IPS-20b (cell line): ENCODE data around the gene MYH14.
"Not testable (repeated sequence)": the region's sequence is repeated elsewhere in the genome, so short reads cannot be mapped to it uniquely, and the experiment has no call there.

Experiments used
- H3K27ac ChIP-seq: one replicate; pipeline ENCODE4 v1.5.1; 2013; ENCODE audit warnings: low read length
- H3K27me3 ChIP-seq: 2 replicates; pipeline ENCODE4 v1.6.1; 2013; ENCODE audit warnings: mild to moderate bottlenecking, low read length, inconsistent platforms; ENCODE audit not compliant: insufficient read depth
- H3K36me3 ChIP-seq: 2 replicates; pipeline ENCODE4 v1.6.1; 2013; ENCODE audit warnings: low read depth, mild to moderate bottlenecking, inconsistent platforms, low read length, moderate library complexity; ENCODE audit not compliant: insufficient read depth
- H3K4me1 ChIP-seq: 2 replicates; pipeline ENCODE4 v1.6.1; 2013; ENCODE audit warnings: mild to moderate bottlenecking, control low read depth, inconsistent platforms, low read length, moderate library complexity; ENCODE audit not compliant: insufficient read depth
- H3K4me3 ChIP-seq: 2 replicates; pipeline ENCODE4 v1.5.1; 2013; ENCODE audit warnings: mild to moderate bottlenecking, low read length, inconsistent platforms
- H3K9ac ChIP-seq: 2 replicates; pipeline ENCODE4 v1.6.1; 2013; ENCODE audit warnings: low read depth, mild to moderate bottlenecking, inconsistent platforms, low read length, moderate library complexity
- H3K9me3 ChIP-seq: 2 replicates; pipeline ENCODE4 v1.6.1; 2013; ENCODE audit warnings: mild to moderate bottlenecking, low read depth, low read length, inconsistent platforms; ENCODE audit not compliant: insufficient read depth

Gene MYH14

DNA sequence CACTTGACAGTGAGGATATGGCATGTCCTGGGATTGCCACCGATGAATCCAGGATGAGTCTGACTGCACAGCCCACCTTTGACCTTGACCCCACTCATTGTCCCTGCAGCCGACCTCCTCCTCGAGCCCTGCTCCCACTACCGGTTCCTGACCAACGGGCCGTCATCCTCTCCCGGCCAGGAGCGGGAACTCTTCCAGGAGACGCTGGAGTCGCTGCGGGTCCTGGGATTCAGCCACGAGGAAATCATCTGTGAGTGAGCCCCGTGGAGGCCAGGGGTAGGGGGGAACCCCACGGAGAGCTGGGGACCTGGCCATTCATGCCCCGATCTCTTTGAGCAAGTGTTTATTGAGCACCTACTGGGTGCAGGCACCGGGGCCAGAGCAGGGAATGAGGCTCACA, 28.4 kb downstream of the MYH14 start:
- Histone ChIP-seq H3K27me3 (no peaks in the 10 kb centered on the region; the same call in 1 of the 2 replicates), H3K36me3 (no peaks in the 10 kb centered on the region), H3K4me1 (no peaks in the 10 kb centered on the region), H3K27ac (no peak overlapping the region), H3K4me3 (no peak overlapping the region), H3K9me3 (peaks cover 66% of the 10 kb centered on the region), H3K9ac (no peak overlapping the region)

DNA sequence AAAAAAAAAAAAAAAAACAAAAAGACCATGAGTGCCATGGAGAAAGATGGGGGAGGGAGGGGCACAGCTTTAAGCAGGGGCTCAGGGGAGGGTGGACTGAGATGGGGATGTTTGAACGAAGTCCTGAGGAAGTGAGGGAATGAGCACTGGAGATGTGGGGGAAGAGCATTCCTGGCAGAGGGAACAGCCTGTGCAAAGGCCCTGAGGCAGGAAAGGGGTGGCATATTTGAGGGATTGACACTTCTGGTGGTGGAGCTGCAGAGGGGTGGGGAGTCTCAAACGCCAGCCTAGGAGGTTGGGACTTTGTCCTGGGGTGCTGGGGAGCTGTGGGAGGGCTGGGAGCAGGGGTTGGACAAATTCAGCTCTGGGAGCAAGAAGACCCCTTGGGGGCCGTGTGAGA, 29.2 kb downstream of the MYH14 start:
- Histone ChIP-seq H3K9ac (no peak overlapping the region), H3K27ac (no peak overlapping the region), H3K36me3 (no peaks in the 10 kb centered on the region), H3K27me3 (no peaks in the 10 kb centered on the region; the same call in 1 of the 2 replicates), H3K9me3 (peaks cover 64% of the 10 kb centered on the region), H3K4me1 (no peaks in the 10 kb centered on the region), H3K4me3 (no peak overlapping the region)

DNA sequence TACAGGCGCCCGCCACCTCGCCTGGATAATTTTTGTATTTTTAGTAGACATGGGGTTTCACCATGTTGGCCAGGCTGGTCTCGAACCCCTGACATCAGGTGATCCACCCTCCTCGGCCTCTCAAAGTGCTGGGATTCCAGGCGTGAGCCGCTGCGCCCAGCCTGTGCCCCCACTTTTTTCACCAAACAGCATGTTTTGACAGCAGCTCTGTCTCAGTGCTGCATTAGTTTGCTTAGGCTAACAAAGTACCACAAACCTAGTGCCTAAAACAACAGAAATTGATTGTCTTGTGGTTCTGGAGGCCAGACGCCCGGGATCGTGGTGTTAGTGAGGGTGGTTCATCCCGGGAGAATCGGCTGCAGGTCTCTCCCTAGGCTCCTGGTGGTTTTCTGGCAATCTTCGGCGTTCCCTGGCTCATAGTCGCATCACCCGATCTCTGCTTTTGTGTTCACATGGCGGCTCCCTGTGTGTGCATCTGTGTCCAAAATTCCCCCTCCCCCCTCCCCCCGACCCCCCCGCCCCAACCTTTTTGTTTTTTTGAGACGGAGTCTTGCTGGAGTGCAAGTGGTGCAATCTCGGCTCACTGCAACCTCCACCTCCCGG, 30.0 kb downstream of the MYH14 start:
- H3K4me3 ChIP-seq, result no peak overlapping the region
- no peaks in the 10 kb centered on the region for H3K4me1 ChIP-seq
- no peaks in the 10 kb centered on the region; the same call in 1 of the 2 replicates for H3K27me3 ChIP-seq
- no peak overlapping the region for H3K27ac ChIP-seq
- peaks cover 66% of the 10 kb centered on the region for H3K9me3 ChIP-seq
- no peak overlapping the region for H3K9ac ChIP-seq
- no peaks in the 10 kb centered on the region for H3K36me3 ChIP-seq

DNA sequence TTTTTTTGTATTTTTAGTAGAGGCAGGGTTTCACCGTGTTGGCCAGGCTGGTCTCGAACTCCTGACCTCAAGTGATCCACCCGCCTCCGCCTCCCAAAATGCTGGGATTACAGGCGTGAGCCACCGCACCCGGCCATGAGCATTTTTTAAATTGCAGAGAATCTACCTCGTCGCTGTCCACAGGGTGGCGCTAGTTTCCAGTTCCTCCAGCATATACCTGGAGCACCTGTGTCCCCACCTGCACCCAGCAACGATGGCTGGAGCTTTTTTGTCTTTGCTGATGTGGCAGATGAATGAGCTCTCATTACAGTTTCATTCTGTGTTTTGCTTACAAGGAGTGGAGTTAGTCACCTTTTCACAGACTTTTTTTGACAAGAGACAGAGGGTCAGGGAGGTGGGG, 34.1 kb downstream of the MYH14 start:
- H3K4me3 ChIP-seq, H3K36me3 ChIP-seq, H3K27me3 ChIP-seq, H3K4me1 ChIP-seq, H3K9ac ChIP-seq, H3K27ac ChIP-seq: not testable (repeated sequence)
- H3K9me3 ChIP-seq, result peaks cover 52% of the 10 kb centered on the region

DNA sequence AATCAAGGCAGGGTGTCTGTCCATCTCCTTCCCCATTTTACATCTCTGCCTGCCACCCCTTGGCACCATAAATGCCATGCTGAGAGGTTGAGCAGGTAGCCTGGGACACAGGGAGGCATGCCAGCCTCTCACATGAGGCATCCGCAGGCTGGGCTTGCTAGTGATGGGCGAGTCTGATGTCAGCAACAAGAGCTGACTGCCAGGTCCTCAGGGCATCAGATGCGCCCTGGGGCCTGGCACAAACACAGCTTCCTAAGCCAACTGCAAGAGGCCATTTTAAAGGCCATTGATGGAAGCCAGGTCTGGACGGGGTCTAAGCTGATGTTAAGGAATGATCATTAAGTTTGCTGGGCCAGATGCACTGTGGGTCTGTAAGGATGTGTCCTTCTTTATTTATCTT, 34.6 kb downstream of the MYH14 start:
- no peak overlapping the region for H3K4me3 ChIP-seq
- H3K27ac ChIP-seq, result no peak overlapping the region
- H3K4me1 ChIP-seq, result no peaks in the 10 kb centered on the region
- no peaks in the 10 kb centered on the region for H3K36me3 ChIP-seq
- H3K27me3 ChIP-seq, result no peaks in the 10 kb centered on the region
- H3K9me3 ChIP-seq, result peaks cover 57% of the 10 kb centered on the region
- H3K9ac ChIP-seq, result no peak overlapping the region

DNA sequence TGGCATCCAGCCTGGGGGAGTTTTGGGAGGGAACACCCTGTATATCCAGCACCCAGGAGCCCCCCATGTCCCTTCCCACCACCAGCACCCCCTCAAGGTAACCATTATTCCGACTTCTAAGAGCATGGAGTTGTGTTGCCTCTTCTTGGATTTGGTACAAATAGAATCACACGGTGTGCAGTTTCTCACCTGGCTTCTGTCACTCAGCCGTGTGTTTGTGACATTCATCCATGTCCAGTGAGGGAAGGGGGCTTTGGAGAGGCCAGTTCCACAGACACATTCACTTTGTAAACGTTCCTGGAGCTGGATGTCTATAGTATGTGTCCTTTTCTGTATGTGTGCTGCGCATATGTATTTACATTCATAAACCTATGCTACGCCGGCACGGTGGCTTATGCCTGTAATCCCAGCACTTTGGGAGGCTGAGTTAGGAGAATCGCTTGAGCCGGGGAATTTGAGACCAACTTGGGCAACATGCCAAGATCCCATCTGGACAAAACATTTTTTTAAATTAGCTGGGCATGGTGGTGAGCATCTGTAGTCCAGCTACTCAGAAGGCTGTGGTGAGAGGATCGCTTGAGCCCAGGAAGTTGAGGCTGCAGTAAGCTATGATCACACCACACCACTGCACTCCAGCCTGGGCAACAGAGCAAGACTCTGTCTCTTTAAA, 36.6 kb downstream of the MYH14 start:
- Histone ChIP-seq H3K4me1 (no peaks in the 10 kb centered on the region), H3K27me3 (no peaks in the 10 kb centered on the region), H3K9me3 (peaks cover 55% of the 10 kb centered on the region), H3K9ac (no peak overlapping the region), H3K4me3 (no peak overlapping the region), H3K36me3 (no peaks in the 10 kb centered on the region), H3K27ac (no peak overlapping the region)

DNA sequence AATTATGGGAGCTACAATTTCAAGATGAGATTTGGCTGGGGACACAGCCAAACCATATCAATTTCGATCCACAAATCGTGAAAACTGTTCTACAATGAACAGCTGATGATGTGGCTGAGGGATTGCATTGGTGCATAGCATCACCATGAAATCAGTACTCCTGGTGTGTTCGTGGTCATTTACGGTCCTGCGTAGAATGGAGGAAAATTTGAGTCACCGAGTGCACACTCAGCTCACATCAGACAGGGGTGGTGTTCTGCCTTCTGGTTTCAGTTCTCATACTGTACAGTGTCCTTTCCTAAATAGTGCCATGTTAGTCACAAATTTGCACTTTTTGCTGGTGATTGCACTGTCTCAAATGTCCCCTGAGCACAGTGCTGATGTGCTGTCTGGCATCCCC, 39.2 kb downstream of the MYH14 start:
- peaks cover 55% of the 10 kb centered on the region for H3K9me3 ChIP-seq
- H3K4me1 ChIP-seq, result no peaks in the 10 kb centered on the region
- no peak overlapping the region for H3K27ac ChIP-seq
- H3K36me3 ChIP-seq, result no peaks in the 10 kb centered on the region
- no peaks in the 10 kb centered on the region for H3K27me3 ChIP-seq
- no peak overlapping the region for H3K9ac ChIP-seq
- H3K4me3 ChIP-seq, result no peak overlapping the region

DNA sequence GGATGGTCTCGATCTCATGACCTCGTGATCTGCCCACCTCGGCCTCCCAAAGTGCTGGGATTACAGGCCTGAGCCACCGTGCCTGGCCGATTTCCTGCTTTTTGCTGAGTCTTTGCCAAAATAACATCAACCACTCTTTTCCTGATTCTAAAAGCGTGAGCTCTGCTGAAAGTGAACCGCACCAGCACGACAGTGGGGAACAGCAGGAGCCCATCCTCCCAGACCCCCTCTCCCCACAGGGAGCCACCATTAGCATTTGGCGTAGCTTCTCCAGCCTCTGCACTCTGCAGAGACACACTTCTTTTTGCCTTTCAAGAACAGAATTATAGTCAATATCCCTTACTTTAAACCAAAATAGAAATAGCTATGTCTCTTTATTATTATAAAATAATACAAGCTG, 41.3 kb downstream of the MYH14 start:
- Histone ChIP-seq H3K27me3 (no peaks in the 10 kb centered on the region), H3K4me1 (no peaks in the 10 kb centered on the region), H3K27ac (no peak overlapping the region), H3K9ac (no peak overlapping the region), H3K4me3 (no peak overlapping the region), H3K36me3 (no peaks in the 10 kb centered on the region), H3K9me3 (peaks cover 63% of the 10 kb centered on the region)

DNA sequence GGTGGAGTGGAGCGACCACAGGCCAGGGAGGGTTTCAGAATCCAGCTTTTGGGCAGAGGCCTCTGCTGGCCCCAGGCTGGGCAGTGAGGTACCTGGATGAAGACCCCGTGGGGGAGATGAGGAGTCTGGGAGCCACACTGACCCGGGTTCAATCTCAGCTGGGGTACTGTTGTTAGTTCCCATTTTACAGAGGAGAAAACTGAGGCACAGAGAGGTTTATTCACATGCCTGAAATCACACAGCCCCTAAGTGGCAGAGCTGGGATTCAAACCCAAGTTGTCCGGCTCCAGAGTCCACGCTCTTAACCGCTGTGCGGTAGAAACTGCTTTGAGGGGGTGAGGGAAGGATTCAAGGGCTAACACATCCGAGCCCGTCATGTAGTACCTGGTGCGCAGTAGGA, 45.0 kb downstream of the MYH14 start:
- no peak overlapping the region for H3K9ac ChIP-seq
- no peaks in the 10 kb centered on the region for H3K27me3 ChIP-seq
- H3K36me3 ChIP-seq, result no peaks in the 10 kb centered on the region
- H3K27ac ChIP-seq, result no peak overlapping the region
- no peaks in the 10 kb centered on the region for H3K4me1 ChIP-seq
- no peak overlapping the region for H3K4me3 ChIP-seq
- peaks cover 65% of the 10 kb centered on the region for H3K9me3 ChIP-seq

DNA sequence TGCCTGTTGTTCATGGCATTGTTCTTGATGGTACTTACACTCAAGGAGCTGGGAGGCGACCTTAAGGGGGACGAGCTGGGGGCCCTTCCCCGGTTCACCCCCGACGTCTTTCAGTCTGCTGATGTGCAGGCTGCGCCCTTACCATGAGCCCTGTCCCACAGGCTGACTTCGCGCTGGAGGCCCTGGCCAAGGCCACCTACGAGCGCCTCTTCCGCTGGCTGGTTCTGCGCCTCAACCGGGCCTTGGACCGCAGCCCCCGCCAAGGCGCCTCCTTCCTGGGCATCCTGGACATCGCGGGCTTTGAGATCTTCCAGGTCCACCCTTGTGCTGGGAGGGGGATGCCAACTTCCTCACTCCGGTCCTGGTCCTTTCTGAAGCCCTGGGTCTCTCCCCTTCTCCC, 45.4 kb downstream of the MYH14 start:
- Histone ChIP-seq H3K9ac (no peak overlapping the region), H3K27me3 (no peaks in the 10 kb centered on the region)

DNA sequence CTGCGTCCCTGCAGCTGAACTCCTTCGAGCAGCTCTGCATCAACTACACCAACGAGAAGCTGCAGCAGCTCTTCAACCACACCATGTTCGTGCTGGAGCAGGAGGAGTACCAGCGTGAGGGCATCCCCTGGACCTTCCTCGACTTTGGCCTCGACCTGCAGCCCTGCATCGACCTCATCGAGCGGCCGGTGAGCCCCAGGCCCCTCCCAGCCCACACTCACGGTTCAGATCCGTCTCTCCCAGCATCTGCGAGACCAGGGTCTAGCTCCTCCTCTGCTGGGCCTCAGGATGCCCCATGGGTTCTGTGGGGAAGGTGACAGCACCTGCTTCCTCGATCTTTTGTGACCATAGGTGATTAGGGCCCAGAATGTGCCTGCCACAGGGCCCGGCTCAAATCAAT, 46.2 kb downstream of the MYH14 start:
- no peaks in the 10 kb centered on the region for H3K27me3 ChIP-seq
- no peaks in the 10 kb centered on the region for H3K36me3 ChIP-seq

More for the DNA sequence above, 45.4 kb downstream of the MYH14 start:
- no peaks in the 10 kb centered on the region for H3K4me1 ChIP-seq
- peaks cover 65% of the 10 kb centered on the region for H3K9me3 ChIP-seq
- H3K27ac ChIP-seq, result no peak overlapping the region
- no peaks in the 10 kb centered on the region for H3K36me3 ChIP-seq
- H3K4me3 ChIP-seq, result no peak overlapping the region

DNA sequence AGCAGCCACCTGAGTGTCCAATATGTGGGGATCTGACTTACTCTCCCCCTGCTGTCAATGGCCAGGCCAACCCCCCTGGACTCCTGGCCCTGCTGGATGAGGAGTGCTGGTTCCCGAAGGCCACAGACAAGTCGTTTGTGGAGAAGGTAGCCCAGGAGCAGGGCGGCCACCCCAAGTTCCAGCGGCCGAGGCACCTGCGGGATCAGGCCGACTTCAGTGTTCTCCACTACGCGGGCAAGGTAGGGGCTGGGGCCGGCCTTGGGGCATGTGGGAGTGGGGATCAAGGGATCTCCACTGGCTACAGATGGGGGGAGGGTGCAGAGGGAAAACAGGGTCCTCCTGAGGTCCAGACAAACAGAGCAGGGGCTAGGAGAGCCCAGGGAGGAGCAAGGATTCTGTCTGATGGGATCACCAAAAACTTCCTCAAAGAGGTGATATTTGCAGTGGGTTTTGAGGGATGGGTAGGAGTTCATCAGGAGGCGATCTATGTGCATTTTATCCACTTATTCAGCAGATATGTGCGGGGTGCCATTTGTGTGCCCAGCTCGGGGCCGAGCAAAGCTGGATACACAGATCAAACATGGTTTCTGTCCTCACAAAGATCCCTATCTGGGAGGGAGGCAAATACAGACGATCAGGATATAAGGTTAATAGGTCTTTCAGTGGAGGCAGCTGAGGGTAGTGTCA, 47.2 kb downstream of the MYH14 start:
- Histone ChIP-seq H3K9ac (no peak overlapping the region), H3K27me3 (no peaks in the 10 kb centered on the region), H3K36me3 (no peaks in the 10 kb centered on the region), H3K27ac (no peak overlapping the region), H3K4me3 (no peak overlapping the region), H3K4me1 (no peaks in the 10 kb centered on the region), H3K9me3 (peaks cover 74% of the 10 kb centered on the region)

More for the DNA sequence above, 46.2 kb downstream of the MYH14 start:
- Histone ChIP-seq H3K4me3 (no peak overlapping the region), H3K9me3 (peaks cover 67% of the 10 kb centered on the region), H3K4me1 (no peaks in the 10 kb centered on the region), H3K27ac (no peak overlapping the region), H3K9ac (no peak overlapping the region)
